CD1c-positive myeloid dendritic cell (primary cell): ENCODE measurements around the gene WASHC4.

Experiments used
- DNase-seq: peaks from one replicate; pipeline ENCODE4 v3.0.0-alpha.2; 2016; ENCODE audit errors: extremely low spot score

WASHC4 gene, protein sequence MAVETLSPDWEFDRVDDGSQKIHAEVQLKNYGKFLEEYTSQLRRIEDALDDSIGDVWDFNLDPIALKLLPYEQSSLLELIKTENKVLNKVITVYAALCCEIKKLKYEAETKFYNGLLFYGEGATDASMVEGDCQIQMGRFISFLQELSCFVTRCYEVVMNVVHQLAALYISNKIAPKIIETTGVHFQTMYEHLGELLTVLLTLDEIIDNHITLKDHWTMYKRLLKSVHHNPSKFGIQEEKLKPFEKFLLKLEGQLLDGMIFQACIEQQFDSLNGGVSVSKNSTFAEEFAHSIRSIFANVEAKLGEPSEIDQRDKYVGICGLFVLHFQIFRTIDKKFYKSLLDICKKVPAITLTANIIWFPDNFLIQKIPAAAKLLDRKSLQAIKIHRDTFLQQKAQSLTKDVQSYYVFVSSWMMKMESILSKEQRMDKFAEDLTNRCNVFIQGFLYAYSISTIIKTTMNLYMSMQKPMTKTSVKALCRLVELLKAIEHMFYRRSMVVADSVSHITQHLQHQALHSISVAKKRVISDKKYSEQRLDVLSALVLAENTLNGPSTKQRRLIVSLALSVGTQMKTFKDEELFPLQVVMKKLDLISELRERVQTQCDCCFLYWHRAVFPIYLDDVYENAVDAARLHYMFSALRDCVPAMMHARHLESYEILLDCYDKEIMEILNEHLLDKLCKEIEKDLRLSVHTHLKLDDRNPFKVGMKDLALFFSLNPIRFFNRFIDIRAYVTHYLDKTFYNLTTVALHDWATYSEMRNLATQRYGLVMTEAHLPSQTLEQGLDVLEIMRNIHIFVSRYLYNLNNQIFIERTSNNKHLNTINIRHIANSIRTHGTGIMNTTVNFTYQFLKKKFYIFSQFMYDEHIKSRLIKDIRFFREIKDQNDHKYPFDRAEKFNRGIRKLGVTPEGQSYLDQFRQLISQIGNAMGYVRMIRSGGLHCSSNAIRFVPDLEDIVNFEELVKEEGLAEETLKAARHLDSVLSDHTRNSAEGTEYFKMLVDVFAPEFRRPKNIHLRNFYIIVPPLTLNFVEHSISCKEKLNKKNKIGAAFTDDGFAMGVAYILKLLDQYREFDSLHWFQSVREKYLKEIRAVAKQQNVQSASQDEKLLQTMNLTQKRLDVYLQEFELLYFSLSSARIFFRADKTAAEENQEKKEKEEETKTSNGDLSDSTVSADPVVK

DNA sequence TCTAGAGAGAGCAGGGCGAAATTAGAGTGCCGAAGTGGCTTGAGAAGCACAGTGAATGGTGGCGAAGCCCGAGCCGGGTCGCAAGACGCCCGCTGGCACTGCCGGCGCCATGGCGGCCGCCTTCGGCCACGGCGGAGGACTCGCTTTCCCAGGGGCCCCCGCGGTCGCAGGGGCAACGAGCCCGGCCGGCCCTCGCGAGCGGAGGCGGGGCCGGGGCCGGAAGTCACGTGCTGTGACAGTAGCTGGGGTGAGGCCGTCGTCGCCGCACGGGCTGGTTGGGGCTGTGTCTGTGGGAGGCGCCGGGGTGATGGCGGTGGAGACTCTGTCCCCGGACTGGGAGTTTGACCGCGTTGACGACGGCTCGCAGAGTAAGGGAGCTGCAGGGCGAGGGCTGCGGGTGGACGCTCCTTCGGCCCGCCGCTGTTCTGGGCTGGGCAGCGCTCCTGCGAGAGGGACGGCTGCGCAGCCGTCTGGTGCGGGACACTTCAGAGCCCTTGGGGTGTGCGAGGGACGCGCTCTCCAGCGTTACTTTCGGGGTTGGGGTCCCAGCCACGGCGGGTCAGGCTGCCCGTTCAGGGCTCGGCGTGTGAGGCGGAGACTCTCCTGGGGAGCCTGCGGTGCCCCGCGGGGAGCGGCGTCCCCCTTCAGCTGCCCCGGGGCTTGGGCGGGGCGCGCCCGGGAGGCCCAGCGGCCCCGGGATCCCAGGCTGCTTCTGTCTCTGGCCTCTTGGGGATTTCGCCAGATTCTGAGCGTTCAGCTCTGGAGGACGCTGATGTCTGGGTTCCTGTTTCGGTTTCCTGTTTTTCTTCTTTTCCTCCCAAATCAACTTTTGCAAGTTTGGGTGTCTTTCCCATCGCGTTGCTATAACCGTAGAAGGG is at the start of gene WASHC4:
TSS of gene WASHC4 (plus strand) at position 238 of the 878 bp plus-strand sequence. CDS start at position 308, 70 bp downstream.
- peak; percentile 97 for DNase-seq

DNA sequence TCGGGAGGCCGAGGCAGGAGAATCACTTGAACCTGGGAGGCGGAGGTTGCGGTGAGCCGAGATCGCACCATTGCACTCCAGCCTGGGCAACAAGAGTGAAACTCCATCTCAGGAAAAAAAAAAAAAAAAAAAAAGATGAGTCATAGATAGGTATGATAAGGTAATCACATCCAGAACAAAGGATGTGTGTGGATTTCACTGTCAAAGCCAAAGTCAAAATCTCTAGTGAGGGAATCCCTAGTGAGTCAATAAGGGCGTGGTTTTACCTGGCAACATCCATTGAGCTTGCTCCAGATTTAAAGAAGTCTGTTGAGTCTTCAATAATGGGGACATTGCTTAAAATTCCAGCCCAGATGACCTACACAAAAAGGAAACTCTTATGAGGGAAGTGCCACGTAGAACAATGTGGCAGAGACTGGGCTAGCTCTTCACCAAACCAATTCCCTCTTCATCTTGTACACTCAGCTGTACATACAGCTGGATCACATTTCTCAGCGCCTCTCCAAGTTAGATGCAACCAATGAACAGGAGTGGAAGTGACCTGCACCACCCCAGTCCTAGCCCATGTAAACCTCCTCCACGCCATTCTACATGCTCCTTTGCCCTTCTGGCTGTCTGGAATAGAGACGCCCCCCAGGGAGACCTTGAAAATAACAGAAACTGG is 46.7 kb upstream of the WASHC4 start:
- no peak for DNase-seq

DNA sequence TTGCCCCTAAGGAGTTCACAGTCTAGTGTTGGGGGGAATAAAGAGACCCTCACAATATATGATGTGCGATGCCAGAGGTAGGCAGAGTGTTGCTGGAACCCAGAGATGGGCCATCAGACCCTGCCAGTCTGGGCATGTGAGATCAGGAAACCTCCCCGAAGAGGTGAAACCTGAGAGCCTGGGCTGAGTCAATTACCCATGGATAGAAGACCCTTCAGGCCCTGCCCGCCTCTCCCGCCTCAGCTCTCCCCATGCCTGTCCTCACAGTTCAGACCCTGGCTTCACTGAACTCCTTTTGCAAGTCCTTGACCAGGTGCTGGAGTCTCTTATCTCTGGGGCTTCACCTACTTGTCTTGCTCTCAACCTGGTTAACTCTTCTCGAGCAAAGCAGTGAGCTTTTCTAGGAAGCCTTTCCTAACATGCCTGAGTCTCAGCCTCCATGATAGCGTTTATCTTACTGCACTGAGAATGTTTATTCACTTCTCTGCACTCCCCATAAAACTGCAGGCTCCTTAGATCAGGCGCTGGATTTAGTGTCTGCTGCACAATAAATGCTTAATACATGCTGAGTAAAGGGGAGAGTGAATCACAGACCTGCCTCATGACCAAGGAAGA is 42.9 kb upstream of the WASHC4 start:
- no peak for DNase-seq

DNA sequence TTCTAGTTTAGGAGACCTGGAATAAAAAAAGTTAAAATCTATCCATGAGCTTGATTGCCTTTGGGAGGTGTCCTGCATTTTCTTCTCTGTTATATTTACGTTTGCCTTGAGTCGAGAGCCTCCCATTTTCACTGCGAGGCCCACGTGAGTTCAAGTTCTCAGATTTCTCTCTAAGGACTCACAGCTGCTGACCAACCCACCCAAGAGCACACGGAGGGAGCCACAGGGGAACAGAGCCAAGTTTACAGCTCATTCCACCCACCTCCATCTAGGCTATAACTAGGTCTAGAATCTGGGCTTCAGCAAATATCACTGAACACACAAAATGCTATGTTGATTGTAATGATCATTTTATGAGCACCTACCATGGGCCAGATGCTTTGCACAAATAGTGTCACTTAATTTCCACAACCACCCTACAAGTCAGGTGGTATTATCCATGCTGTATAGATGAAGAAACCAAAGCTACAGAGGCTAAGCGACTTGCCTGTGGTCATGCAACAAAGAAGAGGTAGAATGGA is 40.0 kb upstream of the WASHC4 start:
- DNase-seq = no peak

DNA sequence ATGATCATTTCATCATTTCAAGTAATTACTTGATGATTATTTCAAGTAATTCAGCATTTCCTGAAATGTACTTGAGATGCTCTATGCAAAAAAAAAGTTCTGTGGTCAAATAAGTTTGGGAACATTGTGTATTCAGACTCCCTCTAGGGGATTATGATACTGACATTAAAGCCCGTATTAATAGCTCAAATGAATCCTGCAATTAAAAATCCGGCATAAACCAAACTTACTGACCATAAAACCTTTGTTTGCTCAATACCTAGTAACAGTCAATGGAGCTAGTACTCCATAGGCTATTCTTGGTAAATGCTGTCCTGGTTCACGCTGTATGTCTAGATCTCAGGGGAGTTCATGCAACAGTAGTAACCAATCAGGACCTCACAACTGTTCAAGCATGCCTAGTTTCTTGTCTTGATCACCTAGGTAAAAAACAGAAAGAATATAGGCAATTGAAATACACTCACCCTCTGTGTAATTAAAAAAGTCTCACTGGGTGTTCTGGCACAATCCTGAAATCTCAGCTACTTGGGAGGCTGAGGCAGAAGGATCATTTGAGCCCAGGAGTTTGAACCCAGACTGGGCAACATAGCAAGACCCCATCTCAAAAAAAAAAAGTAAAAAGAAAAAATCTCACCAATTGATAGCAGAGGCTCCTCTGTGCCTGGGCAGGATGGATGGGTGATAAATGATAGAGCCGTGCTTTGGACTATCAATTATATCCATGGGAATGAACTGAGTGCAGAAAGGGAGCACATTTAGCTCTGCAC is 37.4 kb upstream of the WASHC4 start:
- DNase-seq = no peak

DNA sequence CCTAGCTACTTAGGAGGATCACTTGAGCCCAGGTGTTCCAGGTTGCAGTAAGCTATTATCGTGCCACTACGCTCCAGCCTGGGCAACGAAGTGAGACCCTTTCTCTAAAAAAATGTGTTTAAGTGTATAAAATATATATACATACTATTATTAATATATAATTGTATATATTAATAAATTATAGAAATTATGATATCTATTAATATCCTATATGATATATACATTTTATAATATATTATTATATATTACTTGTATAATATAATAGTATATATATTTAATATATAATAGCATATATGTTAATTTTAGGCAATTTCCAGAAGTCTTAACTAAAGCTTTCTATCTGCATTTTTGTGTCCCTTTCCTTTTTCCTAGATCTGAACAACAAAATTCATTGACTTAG is 35.5 kb upstream of the WASHC4 start:
- no peak for DNase-seq

DNA sequence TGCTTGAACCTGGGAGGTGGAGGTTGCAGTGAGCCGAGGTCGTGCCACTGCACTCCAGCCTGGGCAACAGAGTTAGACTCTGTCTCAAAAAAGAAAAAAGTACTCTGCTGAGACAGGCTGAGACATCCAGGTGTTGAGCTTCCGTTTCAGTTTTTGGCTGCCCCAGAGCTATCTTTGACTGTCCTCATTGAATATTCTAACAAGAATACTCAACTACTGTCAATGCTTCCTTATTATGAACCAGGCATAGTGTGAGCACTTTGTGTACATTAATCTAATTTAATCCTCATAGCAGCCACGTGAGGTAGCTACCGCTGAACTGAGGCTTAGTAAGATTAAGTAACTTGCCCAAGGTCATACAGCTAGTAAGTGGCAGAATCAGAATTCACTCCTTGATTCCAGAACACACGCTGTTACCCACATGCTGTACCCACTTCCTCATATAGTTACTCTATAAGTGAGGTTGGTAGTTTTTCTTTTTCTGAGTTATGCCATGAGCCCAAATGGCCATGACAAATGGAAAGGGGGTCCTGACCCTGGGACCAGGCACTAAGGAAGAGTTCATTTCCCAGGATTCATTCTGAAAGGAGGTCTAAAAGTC is 34.5 kb upstream of the WASHC4 start:
- DNase-seq = no peak

DNA sequence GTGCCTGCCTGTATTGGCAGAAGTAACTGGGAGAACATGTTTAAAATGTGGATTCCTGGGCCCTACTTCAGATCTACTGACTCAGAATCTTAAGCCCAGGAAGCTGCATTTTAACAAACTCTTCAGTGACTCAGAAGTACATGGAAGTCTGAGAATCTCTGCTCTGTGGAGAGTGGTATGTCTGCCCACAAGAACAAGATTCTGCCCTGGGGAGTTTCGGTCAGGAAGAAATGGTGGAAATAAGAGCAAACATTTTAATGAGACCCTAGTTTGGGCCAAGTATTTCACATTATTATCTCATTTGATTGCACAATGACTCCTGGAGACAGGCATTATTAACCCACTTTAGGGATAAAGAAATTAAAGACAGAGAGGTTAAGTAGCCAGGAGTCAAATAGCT is 31.4 kb upstream of the WASHC4 start:
- no peak for DNase-seq

DNA sequence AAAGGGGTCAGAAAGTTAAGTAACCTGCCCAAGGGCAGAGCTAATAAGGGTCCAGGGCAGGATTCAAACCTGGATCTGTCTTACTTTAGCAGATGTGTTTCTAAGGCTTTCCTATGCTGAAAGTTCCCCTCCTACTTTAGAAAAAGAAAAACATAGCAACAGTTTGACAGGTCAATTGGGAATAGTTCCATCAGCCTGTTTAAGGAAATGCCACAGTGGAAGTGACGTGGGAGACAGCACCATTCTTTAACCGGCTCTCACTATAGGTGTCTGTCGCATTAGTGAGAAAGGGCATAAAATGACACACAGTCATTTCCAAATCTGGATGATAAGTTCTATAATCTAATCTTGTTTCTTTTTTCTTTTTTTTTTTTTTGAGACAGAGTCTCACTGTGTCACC is 30.6 kb upstream of the WASHC4 start:
- DNase-seq = no peak

DNA sequence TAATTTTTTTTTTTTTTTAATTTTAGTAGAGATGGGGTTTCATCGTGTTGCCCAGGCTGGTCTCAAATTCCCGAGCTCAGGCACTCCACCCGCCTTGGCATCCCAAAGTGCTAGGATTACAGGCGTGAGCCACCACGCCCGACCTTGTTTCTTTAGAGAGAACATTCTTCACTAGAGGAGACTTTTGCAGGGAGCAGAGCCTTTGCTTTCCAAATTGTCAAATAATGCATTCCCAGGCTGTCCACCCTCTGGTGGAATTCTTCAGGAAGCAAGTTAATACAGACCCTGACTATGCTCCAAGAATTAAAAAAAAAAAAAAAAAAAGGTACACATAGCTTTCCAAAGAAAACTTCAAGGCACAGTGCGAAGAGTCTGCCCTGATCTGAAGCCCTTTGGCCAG is 30.1 kb upstream of the WASHC4 start:
- no peak for DNase-seq

DNA sequence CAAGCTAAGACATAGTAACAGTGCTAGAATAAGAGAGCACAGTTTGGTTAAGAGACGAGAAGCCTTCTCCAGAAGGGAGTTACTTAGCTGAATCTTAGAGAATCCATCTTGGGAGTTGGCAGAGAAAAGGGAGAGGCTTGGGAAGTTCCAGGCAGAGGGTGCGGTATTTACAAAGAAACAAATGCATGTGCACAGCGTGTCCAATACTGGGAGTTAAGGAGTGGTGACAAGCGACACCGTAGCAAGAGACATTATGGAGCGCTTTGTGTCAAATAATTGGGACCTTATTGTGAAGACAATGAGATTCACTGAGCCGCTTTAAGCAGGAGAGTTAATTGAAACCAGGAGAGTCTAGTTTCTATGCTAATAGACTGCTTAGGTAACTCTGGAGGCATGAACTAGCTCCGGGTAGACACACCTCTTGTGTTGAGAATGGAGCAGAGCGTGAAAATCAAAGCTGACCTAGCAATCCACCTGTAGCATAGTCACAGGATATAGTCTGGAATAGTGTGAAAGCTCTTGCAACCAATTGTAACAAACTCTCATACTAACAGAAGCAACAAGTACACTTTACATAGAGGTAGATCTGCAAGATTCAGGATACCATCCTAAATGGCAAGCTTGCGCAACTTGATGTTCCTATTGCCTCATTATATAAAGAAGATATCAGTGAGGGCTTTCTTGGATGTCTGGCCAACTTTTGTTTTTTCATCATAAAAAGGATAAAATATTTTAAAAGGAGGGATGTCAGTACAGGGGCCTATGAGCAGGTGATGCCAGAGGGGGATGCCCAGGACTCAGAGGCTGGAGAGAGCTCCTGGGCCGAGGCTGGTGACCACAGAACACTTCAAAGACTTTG is 28.6 kb upstream of the WASHC4 start:
- DNase-seq = no peak

DNA sequence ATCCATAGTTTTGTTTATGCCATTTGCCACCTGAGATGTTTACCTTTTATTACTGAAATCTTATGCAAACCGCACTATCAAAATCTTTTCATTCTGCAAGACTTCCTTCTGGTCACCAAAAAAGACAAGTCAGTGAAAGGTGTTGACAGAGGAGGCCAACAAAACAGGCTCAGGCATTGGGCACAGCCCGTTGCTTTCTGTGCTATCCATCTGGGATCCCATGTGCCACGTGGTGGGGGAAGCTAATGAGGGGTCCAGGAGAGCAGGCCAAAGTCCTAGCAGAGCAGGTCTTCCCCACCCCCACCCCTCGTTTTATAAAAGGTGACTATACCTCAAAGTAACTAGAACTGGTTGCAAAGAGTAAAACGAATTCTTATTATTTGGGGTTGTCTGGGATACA is 24.5 kb upstream of the WASHC4 start:
- DNase-seq = no peak

DNA sequence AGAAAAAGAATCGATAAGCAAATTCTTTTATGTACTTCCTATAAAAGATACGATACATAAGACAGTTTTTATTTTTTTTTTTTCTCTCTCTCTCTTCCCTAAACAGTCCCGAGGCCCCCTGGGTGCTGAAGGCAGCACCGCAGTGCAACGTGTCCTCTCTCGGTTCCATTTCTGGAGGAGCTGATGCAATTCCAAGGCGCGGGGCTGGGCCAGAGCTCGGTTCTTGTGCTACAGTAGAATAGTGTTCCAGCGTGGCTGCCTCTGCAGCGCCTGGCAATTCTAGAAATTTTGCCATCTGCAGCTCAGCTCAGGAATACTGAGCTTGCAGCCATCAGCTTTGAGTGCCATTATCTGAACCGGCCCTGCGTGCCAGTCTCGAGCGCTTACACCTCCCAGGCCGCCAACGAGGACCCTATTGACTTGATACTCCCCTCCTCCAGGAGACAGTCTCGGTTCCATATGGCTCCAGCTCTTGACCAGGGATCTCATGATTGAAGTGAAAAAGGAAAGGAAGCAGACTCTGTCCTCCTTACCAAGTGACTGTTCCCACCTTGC is 23.9 kb upstream of the WASHC4 start:
- DNase-seq = peak; percentile 69

DNA sequence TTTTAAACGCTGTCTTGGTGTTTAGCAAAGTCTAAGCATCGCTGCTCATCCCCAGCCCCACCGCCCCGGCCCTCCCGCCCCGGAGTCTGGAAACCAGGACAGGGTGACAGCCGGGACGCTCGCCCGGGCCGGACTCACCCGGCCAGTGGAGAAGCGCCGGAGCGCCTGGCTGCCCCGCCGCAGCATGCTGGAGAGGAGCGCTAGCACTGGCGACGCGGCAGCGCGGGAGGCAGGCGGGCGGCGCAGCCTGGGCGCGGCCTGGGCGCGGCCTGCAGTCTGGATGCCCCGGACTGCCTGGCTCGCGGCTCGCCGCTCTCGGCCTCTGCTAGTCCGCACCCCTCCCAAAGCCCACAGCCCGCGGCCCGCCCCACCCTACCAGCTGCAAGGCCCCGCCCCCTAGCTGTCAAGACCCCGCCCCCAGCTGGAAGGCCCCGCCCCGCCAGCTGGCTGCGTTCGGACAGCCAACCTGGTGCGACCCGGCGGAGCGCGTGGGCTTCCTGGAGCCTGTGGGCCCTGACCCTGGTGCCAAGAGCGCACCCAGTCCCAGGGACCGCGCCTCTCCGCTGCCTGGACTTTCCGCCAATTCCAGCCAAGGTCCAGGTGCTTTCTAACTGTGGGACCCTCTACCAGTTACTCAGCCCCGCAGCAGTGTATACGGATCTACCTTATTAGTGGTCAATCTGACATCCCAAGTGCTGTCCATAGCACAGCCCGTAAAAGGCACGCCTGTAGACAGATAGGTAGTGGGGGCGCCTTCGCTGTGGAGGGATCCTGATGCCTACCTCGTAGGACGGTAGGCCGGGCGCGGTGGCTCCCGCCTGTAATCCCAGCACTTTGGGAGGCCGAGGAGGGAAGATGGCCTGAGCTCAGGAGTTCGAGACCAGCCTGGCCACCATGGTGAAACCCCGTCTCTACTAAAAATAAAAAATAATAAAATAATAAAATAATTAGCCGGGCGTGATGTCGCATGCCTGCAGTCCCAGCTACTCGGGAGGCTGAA is 23.0 kb upstream of the WASHC4 start, which contains the start of gene ALDH1L2:
TSS of gene ALDH1L2 (minus strand) at position 208 of the 1,000 bp plus-strand sequence. CDS start at position 186, 22 bp downstream.
- DNase-seq = peak; percentile 74

DNA sequence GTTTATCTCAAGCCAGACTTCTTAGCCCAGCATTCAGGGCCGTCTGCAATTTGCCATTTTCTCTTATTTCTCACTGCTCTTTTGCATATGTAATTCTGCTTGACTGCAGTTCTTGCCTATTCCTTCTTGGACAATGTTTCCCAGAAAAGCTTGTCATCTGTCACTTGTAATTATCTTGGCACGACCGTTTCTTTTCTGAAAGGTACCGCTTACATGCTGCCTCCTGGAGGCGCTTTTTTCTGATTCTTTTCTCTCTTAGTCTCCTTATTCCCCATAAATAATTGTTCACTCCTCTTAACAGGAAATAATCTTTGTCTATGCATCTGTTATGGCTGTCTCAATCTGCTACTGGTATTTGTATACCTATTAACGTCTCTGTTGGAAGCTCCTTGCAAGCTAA is 22.0 kb upstream of the WASHC4 start:
- DNase-seq = no peak

DNA sequence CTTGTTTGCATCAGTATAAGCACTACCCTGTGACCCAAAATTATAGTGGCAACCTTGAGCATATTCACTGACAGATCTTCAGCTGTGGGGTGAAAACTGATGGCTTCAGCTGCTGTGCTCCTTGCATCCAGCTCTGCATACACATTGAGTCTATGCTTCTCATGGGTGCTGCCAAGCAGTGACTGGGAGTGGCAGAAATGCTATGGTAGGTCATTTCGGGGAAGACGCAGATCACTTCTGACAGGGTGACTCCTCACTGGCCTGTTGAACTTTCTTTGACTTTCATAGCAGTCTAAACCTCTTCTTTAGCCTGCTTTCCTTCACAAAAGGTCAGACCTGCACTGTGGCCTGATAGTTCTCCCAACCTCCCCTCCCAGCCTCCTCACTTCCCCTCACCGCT is 17.7 kb upstream of the WASHC4 start:
- no peak for DNase-seq
